K562 (cell line): Measurements from ENCODE around the gene ZNF428. TPM values are rescaled to one million over a fixed set of nuclear protein-coding genes. Genes with fewer than 3 reads are reported as not detected.
A peak's percentile ranks its signal among the peaks of the same experiment; 100 is the strongest.

Experiments used
- CBFB ChIP-seq: sonication (generic); formaldehyde crosslinking; IDR thresholded peaks from 2 replicates; pipeline ENCODE4 v1.4.0; 2020; ENCODE audit warnings: mild to moderate bottlenecking, missing genetic modification reagents
- CXXC5 ChIP-seq: fragments of 250-450 bp; sonication (Bioruptor Pico); IDR thresholded peaks from 2 replicates; pipeline ENCODE4 v1.8.0; 2022; ENCODE audit warnings: inconsistent platforms, mild to moderate bottlenecking, moderate library complexity
- HNRNPLL ChIP-seq: fragments of 200-400 bp; formaldehyde crosslinking; IDR thresholded peaks from 2 replicates; pipeline ENCODE4 v1.6.1; 2017; ENCODE audit warnings: low read length, low read depth, mild to moderate bottlenecking; ENCODE audit not compliant: poor library complexity, severe bottlenecking
- MYC ChIP-seq, 2 experiments: fragments of 250-450 bp in 1 of 2; sonication (Bioruptor Pico) in 1 of 2; IDR thresholded peaks; 2 replicates each; pipeline versions ENCODE4 v1.5.1 to v1.6.1; 2012 to 2021; ENCODE audit warnings: low read depth in 2 of 2, borderline replicate concordance in 1 of 2, improper control_type of control experiment in 1 of 2, low read length in 1 of 2, mild to moderate bottlenecking in 1 of 2, moderate library complexity in 1 of 2
- NEUROD1 ChIP-seq: fragments of 150-350 bp; IDR thresholded peaks from 2 replicates; pipeline ENCODE4 v1.6.1; 2014; ENCODE audit warnings: borderline replicate concordance, low read length, low read depth; ENCODE audit not compliant: partially characterized antibody
- SAFB ChIP-seq: fragments of 200-400 bp; formaldehyde crosslinking; IDR thresholded peaks from 2 replicates; pipeline ENCODE4 v1.6.1; 2017; ENCODE audit warnings: low read depth, low read length, borderline replicate concordance
- SP1 ChIP-seq: sonication (generic); formaldehyde crosslinking; IDR thresholded peaks from 2 replicates; pipeline ENCODE4 v1.8.1; 2022; ENCODE audit warnings: mild to moderate bottlenecking, missing genetic modification reagents
- STAG1 ChIP-seq: sonication (generic); formaldehyde crosslinking; IDR thresholded peaks from 2 replicates; pipeline ENCODE4 v1.5.0; 2020; ENCODE audit warnings: missing genetic modification reagents, borderline replicate concordance
- ZNF253 ChIP-seq: fragments of 250-450 bp; sonication (Bioruptor Pico); conservative IDR thresholded peaks from 2 replicates; pipeline ENCODE4 v1.6.1; 2021; ENCODE audit warnings: mild to moderate bottlenecking
- polyA plus RNA-seq, 8 experiments: library from polyadenylated mRNA; depleted of rRNA in 4 of 8; stranded (reverse) in 5 of 8; unstranded in 3 of 8; fragments of >200 nt; fragmentation: Nextera tagmentation in 2 of 8; fragmentation: Illumina TruSeq in 1 of 8; extraction: Ambion mirVana in 2 of 8; extraction: Trizol in 1 of 8; gene quantifications; 2 replicates each; pipeline versions ENCODE4 v1.2.1 to v1.2.3, GENCODE V29; 2011 to 2014; ENCODE audit warnings: inconsistent platforms in 1 of 8, missing spikeins in 1 of 8
- total RNA-seq, 7 experiments: library from RNA; depleted of rRNA in 6 of 7; stranded (reverse); fragments of >200 nt in 6 of 7; fragmentation: Illumina TruSeq in 2 of 7; extraction: Trizol in 2 of 7; gene quantifications; 2 replicates each; pipeline versions ENCODE4 v1.2.1 to v1.2.3, GENCODE V29; 2011 to 2021; ENCODE audit warnings: low replicate concordance in 1 of 7
- TF ChIP-seq, protein P1 (sequence below), 3 experiments: IDR thresholded peaks in 2 of 3; conservative IDR thresholded peaks in 1 of 3; 2 replicates each; pipeline ENCODE4 v1.5.1; 2011 to 2012; ENCODE audit warnings: low read length in 3 of 3, mild to moderate bottlenecking in 3 of 3, control low read depth in 2 of 3, improper control_type of control experiment in 1 of 3, inconsistent platforms in 1 of 3, low read depth in 1 of 3, mixed read lengths in 1 of 3, moderate library complexity in 1 of 3; ENCODE audit not compliant: insufficient read depth in 2 of 3
- TF ChIP-seq, protein P2 (sequence below), 2 experiments: IDR thresholded peaks; 2 replicates each; pipeline ENCODE4 v1.6.1; 2011; ENCODE audit warnings: borderline replicate concordance in 1 of 2, control low read depth in 1 of 2, low read depth in 1 of 2, low read length in 1 of 2, mild to moderate bottlenecking in 1 of 2, mixed read lengths in 1 of 2, moderate library complexity in 1 of 2; ENCODE audit not compliant: insufficient read depth in 1 of 2, insufficient read length in 1 of 2, poor library complexity in 1 of 2, severe bottlenecking in 1 of 2; ENCODE audit errors: extremely low read depth in 1 of 2
- TF ChIP-seq, protein P3 (sequence below), 2 experiments: fragments of 450-650 bp in 1 of 2; sonication (generic) in 1 of 2; formaldehyde crosslinking in 1 of 2; IDR thresholded peaks; 2 replicates each; pipeline versions ENCODE4 v1.7.1 to v1.9.0; 2016 to 2022; ENCODE audit warnings: inconsistent platforms in 1 of 2, mild to moderate bottlenecking in 1 of 2, missing genetic modification reagents in 1 of 2

Gene ZNF428
- total and polyA plus RNA-seq, 9 of the 15 experiments (the other 6 are each of a cell fraction or from before 2014, with no cell fraction given), result 0.15 to 85.7 (median 15.9) TPM

DNA sequence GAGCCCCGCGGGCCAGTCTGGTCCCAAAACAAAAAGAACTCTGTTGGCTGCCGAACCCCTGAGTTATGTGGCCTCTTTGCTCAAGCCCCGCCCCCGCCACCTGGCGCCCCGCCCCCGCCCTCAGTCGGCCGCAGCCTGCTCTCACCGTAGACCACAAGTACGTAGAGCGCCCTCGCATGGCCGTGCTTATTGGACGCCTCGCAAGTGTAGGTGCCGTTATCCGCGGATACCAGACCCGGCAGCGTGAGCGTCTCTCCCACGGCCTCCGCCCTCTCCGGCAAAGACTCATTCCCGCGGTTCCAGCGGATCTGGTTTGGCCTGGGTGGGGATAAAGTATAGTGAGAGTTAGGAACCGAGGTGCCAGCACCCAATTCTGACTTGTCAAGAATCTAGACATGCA, 5.5 kb upstream of the ZNF428 start (continued):
- TF ChIP-seq CXXC5 (peak; percentile 61), HNRNPLL (peak; percentile 49), ZNF253 (CRISPR knock-in tag) (no peak), STAG1 (CRISPR knock-in tag) (peak; percentile 29; the same call in 1 of the 2 replicates), SAFB (no peak), NEUROD1 (peak; percentile 16), SP1 (CRISPR knock-in tag) (peak; percentile 61), MYC (IDR thresholded peaks at IDR 0.05; ENCODE audit: low read depth, low read length) (0 out of 2 replicates have a peak, but pooled peaks have one; percentile 47), MYC (CRISPR knock-in tag; IDR thresholded peaks at IDR 0.05; ENCODE audit: borderline replicate concordance, low read depth) (no peak), CBFB (CRISPR knock-in tag) (peak; percentile 29; the same call in 1 of the 2 replicates)
- TF ChIP-seq, protein P1, sequence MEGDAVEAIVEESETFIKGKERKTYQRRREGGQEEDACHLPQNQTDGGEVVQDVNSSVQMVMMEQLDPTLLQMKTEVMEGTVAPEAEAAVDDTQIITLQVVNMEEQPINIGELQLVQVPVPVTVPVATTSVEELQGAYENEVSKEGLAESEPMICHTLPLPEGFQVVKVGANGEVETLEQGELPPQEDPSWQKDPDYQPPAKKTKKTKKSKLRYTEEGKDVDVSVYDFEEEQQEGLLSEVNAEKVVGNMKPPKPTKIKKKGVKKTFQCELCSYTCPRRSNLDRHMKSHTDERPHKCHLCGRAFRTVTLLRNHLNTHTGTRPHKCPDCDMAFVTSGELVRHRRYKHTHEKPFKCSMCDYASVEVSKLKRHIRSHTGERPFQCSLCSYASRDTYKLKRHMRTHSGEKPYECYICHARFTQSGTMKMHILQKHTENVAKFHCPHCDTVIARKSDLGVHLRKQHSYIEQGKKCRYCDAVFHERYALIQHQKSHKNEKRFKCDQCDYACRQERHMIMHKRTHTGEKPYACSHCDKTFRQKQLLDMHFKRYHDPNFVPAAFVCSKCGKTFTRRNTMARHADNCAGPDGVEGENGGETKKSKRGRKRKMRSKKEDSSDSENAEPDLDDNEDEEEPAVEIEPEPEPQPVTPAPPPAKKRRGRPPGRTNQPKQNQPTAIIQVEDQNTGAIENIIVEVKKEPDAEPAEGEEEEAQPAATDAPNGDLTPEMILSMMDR (IDR thresholded peaks at IDR 0.05 in 2 of 3, conservative IDR thresholded peaks at IDR 0.05 in 1 of 3; ENCODE audit: insufficient read depth in 2 of 3, low read depth in 1 of 3, low read length in 3 of 3), result peak; percentile 66 to 81 (median 76)
- TF ChIP-seq, protein P2, sequence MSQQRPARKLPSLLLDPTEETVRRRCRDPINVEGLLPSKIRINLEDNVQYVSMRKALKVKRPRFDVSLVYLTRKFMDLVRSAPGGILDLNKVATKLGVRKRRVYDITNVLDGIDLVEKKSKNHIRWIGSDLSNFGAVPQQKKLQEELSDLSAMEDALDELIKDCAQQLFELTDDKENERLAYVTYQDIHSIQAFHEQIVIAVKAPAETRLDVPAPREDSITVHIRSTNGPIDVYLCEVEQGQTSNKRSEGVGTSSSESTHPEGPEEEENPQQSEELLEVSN (IDR thresholded peaks at IDR 0.05; ENCODE audit: borderline replicate concordance in 1 of 2, extremely low read depth in 1 of 2, insufficient read depth in 1 of 2, insufficient read length in 1 of 2, low read depth in 1 of 2, low read length in 1 of 2, poor library complexity in 1 of 2, severe bottlenecking in 1 of 2), result peak in 1 of 2 experiments; percentile 49
- TF ChIP-seq, protein P3, sequence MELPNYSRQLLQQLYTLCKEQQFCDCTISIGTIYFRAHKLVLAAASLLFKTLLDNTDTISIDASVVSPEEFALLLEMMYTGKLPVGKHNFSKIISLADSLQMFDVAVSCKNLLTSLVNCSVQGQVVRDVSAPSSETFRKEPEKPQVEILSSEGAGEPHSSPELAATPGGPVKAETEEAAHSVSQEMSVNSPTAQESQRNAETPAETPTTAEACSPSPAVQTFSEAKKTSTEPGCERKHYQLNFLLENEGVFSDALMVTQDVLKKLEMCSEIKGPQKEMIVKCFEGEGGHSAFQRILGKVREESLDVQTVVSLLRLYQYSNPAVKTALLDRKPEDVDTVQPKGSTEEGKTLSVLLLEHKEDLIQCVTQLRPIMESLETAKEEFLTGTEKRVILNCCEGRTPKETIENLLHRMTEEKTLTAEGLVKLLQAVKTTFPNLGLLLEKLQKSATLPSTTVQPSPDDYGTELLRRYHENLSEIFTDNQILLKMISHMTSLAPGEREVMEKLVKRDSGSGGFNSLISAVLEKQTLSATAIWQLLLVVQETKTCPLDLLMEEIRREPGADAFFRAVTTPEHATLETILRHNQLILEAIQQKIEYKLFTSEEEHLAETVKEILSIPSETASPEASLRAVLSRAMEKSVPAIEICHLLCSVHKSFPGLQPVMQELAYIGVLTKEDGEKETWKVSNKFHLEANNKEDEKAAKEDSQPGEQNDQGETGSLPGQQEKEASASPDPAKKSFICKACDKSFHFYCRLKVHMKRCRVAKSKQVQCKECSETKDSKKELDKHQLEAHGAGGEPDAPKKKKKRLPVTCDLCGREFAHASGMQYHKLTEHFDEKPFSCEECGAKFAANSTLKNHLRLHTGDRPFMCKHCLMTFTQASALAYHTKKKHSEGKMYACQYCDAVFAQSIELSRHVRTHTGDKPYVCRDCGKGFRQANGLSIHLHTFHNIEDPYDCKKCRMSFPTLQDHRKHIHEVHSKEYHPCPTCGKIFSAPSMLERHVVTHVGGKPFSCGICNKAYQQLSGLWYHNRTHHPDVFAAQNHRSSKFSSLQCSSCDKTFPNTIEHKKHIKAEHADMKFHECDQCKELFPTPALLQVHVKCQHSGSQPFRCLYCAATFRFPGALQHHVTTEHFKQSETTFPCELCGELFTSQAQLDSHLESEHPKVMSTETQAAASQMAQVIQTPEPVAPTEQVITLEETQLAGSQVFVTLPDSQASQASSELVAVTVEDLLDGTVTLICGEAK (IDR thresholded peaks at IDR 0.05), result no peak
- TF ChIP-seq, protein P3 (CRISPR knock-in tag; IDR thresholded peaks at IDR 0.05), result no peak
